H9 (cell line): ENCODE data around the gene EGR4. TPM values are rescaled to one million over a fixed set of nuclear protein-coding genes. Genes with fewer than 3 reads are reported as not detected.

ENCODE experiments used
- DNase-seq: peaks from one replicate; pipeline ENCODE4 v3.0.0-alpha.2; 2017
- H2AFZ ChIP-seq: one replicate; pipeline ENCODE4 v1.6.1; 2013; ENCODE audit warnings: mild to moderate bottlenecking, low read length, control low read depth, moderate library complexity
- H2AK5ac ChIP-seq: 2 replicates; pipeline ENCODE4 v1.6.1; 2013; ENCODE audit warnings: low read length, control low read depth, mixed read lengths; ENCODE audit not compliant: insufficient read length
- H2BK120ac ChIP-seq: one replicate; pipeline ENCODE4 v1.6.1; 2013; ENCODE audit warnings: low read depth, mild to moderate bottlenecking, low read length, control low read depth, inconsistent platforms; ENCODE audit not compliant: poor library complexity, severe bottlenecking
- H2BK12ac ChIP-seq: 2 replicates; pipeline ENCODE4 v1.6.1; 2013; ENCODE audit warnings: low read length, control low read depth, mixed read lengths, low read depth; ENCODE audit not compliant: insufficient read length
- H2BK15ac ChIP-seq: 2 replicates; pipeline ENCODE4 v1.6.1; 2013; ENCODE audit warnings: low read depth, low read length, control low read depth
- H2BK20ac ChIP-seq: one replicate; pipeline ENCODE4 v1.6.1; 2013; ENCODE audit warnings: low read depth, mild to moderate bottlenecking, low read length, control low read depth, inconsistent platforms; ENCODE audit not compliant: poor library complexity, severe bottlenecking
- H2BK5ac ChIP-seq: 2 replicates; pipeline ENCODE4 v1.6.1; 2013; ENCODE audit warnings: low read length, control low read depth, mixed read lengths; ENCODE audit not compliant: insufficient read length
- H3K14ac ChIP-seq: 2 replicates; pipeline ENCODE4 v1.6.1; 2013; ENCODE audit warnings: low read length, control low read depth; ENCODE audit not compliant: insufficient read depth
- H3K18ac ChIP-seq: 2 replicates; pipeline ENCODE4 v1.6.1; 2013; ENCODE audit warnings: low read depth, mild to moderate bottlenecking, mixed read lengths, low read length, control low read depth; ENCODE audit not compliant: insufficient read length
- H3K23ac ChIP-seq: 2 replicates; pipeline ENCODE4 v1.6.1; 2013; ENCODE audit warnings: low read length, control low read depth, mixed read lengths, low read depth; ENCODE audit not compliant: insufficient read length
- H3K23me2 ChIP-seq: 2 replicates; pipeline ENCODE4 v1.6.1; 2013; ENCODE audit warnings: low read depth, mild to moderate bottlenecking, mixed read lengths, low read length, control low read depth; ENCODE audit not compliant: insufficient read length, poor library complexity, severe bottlenecking
- H3K27ac ChIP-seq: 2 replicates; pipeline ENCODE4 v1.5.1; 2013; ENCODE audit warnings: low read length, control low read depth, mixed read lengths, low read depth; ENCODE audit not compliant: insufficient read length
- H3K27me3 ChIP-seq: 2 replicates; pipeline ENCODE4 v1.6.1; 2013; ENCODE audit warnings: low read length, control low read depth, inconsistent platforms; ENCODE audit not compliant: insufficient read depth
- H3K4ac ChIP-seq: 2 replicates; pipeline ENCODE4 v1.6.1; 2013; ENCODE audit warnings: low read depth, mild to moderate bottlenecking, control low read depth, inconsistent platforms, low read length, moderate library complexity
- H3K4me1 ChIP-seq: 2 replicates; pipeline ENCODE4 v1.6.1; 2013; ENCODE audit warnings: low read length, control low read depth, inconsistent platforms; ENCODE audit not compliant: insufficient read depth
- H3K4me2 ChIP-seq: 2 replicates; pipeline ENCODE4 v1.6.1; 2013; ENCODE audit warnings: low read length, control low read depth, mixed read lengths; ENCODE audit not compliant: insufficient read length, insufficient read depth
- H3K56ac ChIP-seq: 2 replicates; pipeline ENCODE4 v1.6.1; 2013; ENCODE audit warnings: low read depth, mild to moderate bottlenecking, mixed read lengths, low read length, control low read depth; ENCODE audit not compliant: insufficient read length
- H3K79me1 ChIP-seq: 2 replicates; pipeline ENCODE4 v1.6.1; 2013; ENCODE audit warnings: low read depth, mild to moderate bottlenecking, moderate library complexity, low read length, control low read depth, inconsistent platforms; ENCODE audit not compliant: insufficient read depth, poor library complexity, severe bottlenecking
- H3K79me2 ChIP-seq: 2 replicates; pipeline ENCODE4 v1.6.1; 2013; ENCODE audit warnings: low read length, control low read depth, inconsistent platforms; ENCODE audit not compliant: insufficient read depth
- H3K9ac ChIP-seq: 2 replicates; pipeline ENCODE4 v1.6.1; 2013; ENCODE audit warnings: low read length, control low read depth, mixed read lengths; ENCODE audit not compliant: insufficient read length; ENCODE audit errors: extremely low read depth
- H3K9me3 ChIP-seq: one replicate; pipeline ENCODE4 v1.6.1; 2013; ENCODE audit warnings: low read depth, low read length, inconsistent platforms; ENCODE audit not compliant: control insufficient read depth
- H3T11ph ChIP-seq: one replicate; pipeline ENCODE4 v1.6.1; 2013; ENCODE audit warnings: mild to moderate bottlenecking, low read length, control low read depth, inconsistent platforms
- H4K20me1 ChIP-seq: one replicate; pipeline ENCODE4 v1.6.1; 2013; ENCODE audit not compliant: control insufficient read depth, insufficient read length, insufficient read depth
- H4K5ac ChIP-seq: 2 replicates; pipeline ENCODE4 v1.6.1; 2013; ENCODE audit warnings: low read depth, mild to moderate bottlenecking, mixed read lengths, low read length, control low read depth; ENCODE audit not compliant: insufficient read length
- H4K8ac ChIP-seq: replicated peaks from 2 replicates; pipeline ENCODE4 v1.6.1; 2013; ENCODE audit warnings: low read length, control low read depth, mixed read lengths, low read depth; ENCODE audit not compliant: insufficient read length
- H4K91ac ChIP-seq: 2 replicates; pipeline ENCODE4 v1.6.1; 2013; ENCODE audit warnings: low read depth, mild to moderate bottlenecking, moderate library complexity, mixed read lengths, low read length, control low read depth; ENCODE audit not compliant: insufficient read length
- H3K27ac Mint-ChIP-seq, 3 experiments: 2 replicates in 2 of 3; 3 replicates in 1 of 3; pipeline ENCODE4 v1.8.0; 2020 to 2021; ENCODE audit warnings: mixed read lengths in 3 of 3, mild to moderate bottlenecking in 1 of 3, moderate library complexity in 1 of 3
- H3K27me3 Mint-ChIP-seq: 2 replicates; pipeline ENCODE4 v1.8.0; 2021; ENCODE audit warnings: low read depth, mild to moderate bottlenecking, moderate library complexity, mixed read lengths
- H3K36me3 Mint-ChIP-seq, 3 experiments: 2 replicates in 2 of 3; 3 replicates in 1 of 3; pipeline ENCODE4 v1.8.0; 2020 to 2021; ENCODE audit warnings: low read depth in 3 of 3, mixed read lengths in 3 of 3; ENCODE audit not compliant: insufficient read depth in 1 of 3
- H3K4me1 Mint-ChIP-seq, 2 experiments: 2 replicates each; pipeline ENCODE4 v1.8.0; 2020; ENCODE audit warnings: mixed read lengths in 2 of 2
- H3K4me3 Mint-ChIP-seq, 2 experiments: 2 replicates in 1 of 2; 3 replicates in 1 of 2; pipeline ENCODE4 v1.8.0; 2020 to 2021; ENCODE audit warnings: mild to moderate bottlenecking in 2 of 2, mixed read lengths in 2 of 2, moderate library complexity in 1 of 2
- H3K9me3 Mint-ChIP-seq, 2 experiments: 2 replicates in 1 of 2; 3 replicates in 1 of 2; pipeline ENCODE4 v1.8.0; 2020; ENCODE audit warnings: mild to moderate bottlenecking in 2 of 2, mixed read lengths in 2 of 2, moderate library complexity in 1 of 2
- WGBS: extraction: QIAGEN DNeasy Blood & Tissue Kit; methylation state at CpG from one replicate; pipeline ENCODE4 v1.1.7; 2013; ENCODE audit warnings: missing lambda C conversion rate, low lambda C conversion rate, mixed read lengths; ENCODE audit not compliant: insufficient read length; ENCODE audit errors: extremely low coverage; 5-methylcytosine and 5-hydroxymethylcytosine counted together
- total RNA-seq: library from RNA; stranded (reverse); gene quantifications from 2 replicates; pipeline ENCODE4 v1.2.1, GENCODE V29; 2021
- TF ChIP-seq, protein P1 (sequence below): fragments of 200-600 bp; sonication (generic); conservative IDR thresholded peaks from 3 replicates; pipeline ENCODE4 v1.8.0; 2021; ENCODE audit warnings: antibody characterized with exemption, mild to moderate bottlenecking

Gene EGR4
- total RNA-seq, 1 experiment from 2014 or later = 0.85 TPM

GRCh38 chr2:73265298-73266060, 27.9 kb downstream of the EGR4 start:
- no peaks in the 10 kb centered on the region; the same call in 1 of the 2 replicates for H3K27me3 ChIP-seq
- no peak overlapping the region for H2BK20ac ChIP-seq
- H3K27ac ChIP-seq = no peak overlapping the region
- no peak overlapping the region for H2BK5ac ChIP-seq
- no peaks in the 10 kb centered on the region for H4K20me1 ChIP-seq
- no peak overlapping the region for H3K4me2 ChIP-seq
- peaks cover 2% of the 10 kb centered on the region; the same call in 1 of the 2 replicates for H3K4me1 ChIP-seq
- no peak overlapping the region for H3K27ac Mint-ChIP-seq
- no peaks in the 10 kb centered on the region for H3K79me1 ChIP-seq
- no peak overlapping the region for H2AK5ac ChIP-seq
- H3K27me3 Mint-ChIP-seq = peaks cover 29% of the 10 kb centered on the region
- H2AFZ ChIP-seq = no peak overlapping the region
- no peak overlapping the region for H3K56ac ChIP-seq
- no peak overlapping the region for H3K23ac ChIP-seq
- no peak overlapping the region for H3K14ac ChIP-seq
- H4K8ac ChIP-seq = no peak overlapping the region
- H2BK120ac ChIP-seq = no peak overlapping the region
- no peak overlapping the region for H3K4ac ChIP-seq
- peaks cover 9 to 18% of the 10 kb centered on the region in 2 experiments for H3K4me1 Mint-ChIP-seq
- no peak overlapping the region for H2BK12ac ChIP-seq
- TF ChIP-seq, protein P1, sequence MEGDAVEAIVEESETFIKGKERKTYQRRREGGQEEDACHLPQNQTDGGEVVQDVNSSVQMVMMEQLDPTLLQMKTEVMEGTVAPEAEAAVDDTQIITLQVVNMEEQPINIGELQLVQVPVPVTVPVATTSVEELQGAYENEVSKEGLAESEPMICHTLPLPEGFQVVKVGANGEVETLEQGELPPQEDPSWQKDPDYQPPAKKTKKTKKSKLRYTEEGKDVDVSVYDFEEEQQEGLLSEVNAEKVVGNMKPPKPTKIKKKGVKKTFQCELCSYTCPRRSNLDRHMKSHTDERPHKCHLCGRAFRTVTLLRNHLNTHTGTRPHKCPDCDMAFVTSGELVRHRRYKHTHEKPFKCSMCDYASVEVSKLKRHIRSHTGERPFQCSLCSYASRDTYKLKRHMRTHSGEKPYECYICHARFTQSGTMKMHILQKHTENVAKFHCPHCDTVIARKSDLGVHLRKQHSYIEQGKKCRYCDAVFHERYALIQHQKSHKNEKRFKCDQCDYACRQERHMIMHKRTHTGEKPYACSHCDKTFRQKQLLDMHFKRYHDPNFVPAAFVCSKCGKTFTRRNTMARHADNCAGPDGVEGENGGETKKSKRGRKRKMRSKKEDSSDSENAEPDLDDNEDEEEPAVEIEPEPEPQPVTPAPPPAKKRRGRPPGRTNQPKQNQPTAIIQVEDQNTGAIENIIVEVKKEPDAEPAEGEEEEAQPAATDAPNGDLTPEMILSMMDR = no peak
- H2BK15ac ChIP-seq = no peak overlapping the region
- no peak overlapping the region for H3T11ph ChIP-seq
- H4K5ac ChIP-seq = no peak overlapping the region
- H3K9me3 ChIP-seq = no peaks in the 10 kb centered on the region
- no peaks in the 10 kb centered on the region for H3K79me2 ChIP-seq
- no peak overlapping the region for H3K4me3 Mint-ChIP-seq
- H3K9ac ChIP-seq = no peak overlapping the region
- no peak overlapping the region for H3K18ac ChIP-seq
- H3K9me3 Mint-ChIP-seq = no peaks in the 10 kb centered on the region
- no peak overlapping the region for H4K91ac ChIP-seq
- no peak for DNase-seq
- no CpG with 5 or more reads among the region's 28 CpGs for WGBS
- H3K36me3 Mint-ChIP-seq = peaks cover 4 to 26% (median 14%) of the 10 kb centered on the region in 3 experiments; a peak in 6 of 7 replicates
- H3K23me2 ChIP-seq = peaks cover 9% of the 10 kb centered on the region
